Esophagus muscularis mucosa (tissue), 3 donors: Measurements from ENCODE around the gene PDE4D.

Experiments used
- POLR2A ChIP-seq: fragments of 450-650 bp; IDR thresholded peaks from one replicate; pipeline ENCODE4 v1.6.1; 2017; ENCODE audit warnings: antibody characterized with exemption, moderate library complexity, mild to moderate bottlenecking, low read depth
- POLR2AphosphoS5 ChIP-seq, 2 donors: sonication (generic); formaldehyde crosslinking; IDR thresholded peaks; one replicate each; pipeline ENCODE4 v1.6.1; 2017; ENCODE audit warnings: antibody characterized with exemption in 2 of 2
- TF ChIP-seq, protein P1 (sequence below), 3 experiments: fragments of 200-600 bp in 2 of 3; fragments of 450-650 bp in 1 of 3; sonication (generic) in 2 of 3; IDR thresholded peaks; one replicate each; pipeline ENCODE4 v1.5.1; 2017 to 2019; ENCODE audit warnings: antibody characterized with exemption in 3 of 3, mild to moderate bottlenecking in 2 of 3, moderate library complexity in 1 of 3

DNA sequence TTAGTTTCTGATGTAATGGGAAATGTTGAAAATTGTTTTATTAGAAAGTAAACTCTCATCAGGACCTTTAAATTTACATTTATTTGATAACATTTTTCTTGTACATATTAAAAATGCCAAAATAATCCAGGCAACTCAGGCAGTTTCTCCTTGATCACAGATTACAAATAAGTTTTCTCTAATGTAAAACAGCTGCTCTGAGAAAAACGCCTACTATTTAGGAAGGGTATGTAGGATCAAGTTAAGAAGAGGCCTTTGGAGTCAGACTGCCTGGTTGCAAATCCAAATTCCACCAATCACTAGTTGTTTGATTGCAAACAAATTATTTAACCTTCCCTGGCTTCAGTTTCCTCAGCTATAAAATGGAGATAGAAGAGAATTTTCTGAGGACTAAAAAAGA is 610.8 kb downstream of the PDE4D start:
- TF ChIP-seq, protein P1, sequence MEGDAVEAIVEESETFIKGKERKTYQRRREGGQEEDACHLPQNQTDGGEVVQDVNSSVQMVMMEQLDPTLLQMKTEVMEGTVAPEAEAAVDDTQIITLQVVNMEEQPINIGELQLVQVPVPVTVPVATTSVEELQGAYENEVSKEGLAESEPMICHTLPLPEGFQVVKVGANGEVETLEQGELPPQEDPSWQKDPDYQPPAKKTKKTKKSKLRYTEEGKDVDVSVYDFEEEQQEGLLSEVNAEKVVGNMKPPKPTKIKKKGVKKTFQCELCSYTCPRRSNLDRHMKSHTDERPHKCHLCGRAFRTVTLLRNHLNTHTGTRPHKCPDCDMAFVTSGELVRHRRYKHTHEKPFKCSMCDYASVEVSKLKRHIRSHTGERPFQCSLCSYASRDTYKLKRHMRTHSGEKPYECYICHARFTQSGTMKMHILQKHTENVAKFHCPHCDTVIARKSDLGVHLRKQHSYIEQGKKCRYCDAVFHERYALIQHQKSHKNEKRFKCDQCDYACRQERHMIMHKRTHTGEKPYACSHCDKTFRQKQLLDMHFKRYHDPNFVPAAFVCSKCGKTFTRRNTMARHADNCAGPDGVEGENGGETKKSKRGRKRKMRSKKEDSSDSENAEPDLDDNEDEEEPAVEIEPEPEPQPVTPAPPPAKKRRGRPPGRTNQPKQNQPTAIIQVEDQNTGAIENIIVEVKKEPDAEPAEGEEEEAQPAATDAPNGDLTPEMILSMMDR (IDR thresholded peaks at IDR 0.05) = no peak
- TF ChIP-seq POLR2AphosphoS5 (IDR thresholded peaks at IDR 0.05) = no peak
- no peak for TF ChIP-seq POLR2A
